SK-N-MC (cell line): ENCODE results near the gene OBSCN.

Source experiments
- EZH2 ChIP-seq: fragments of 200-600 bp; sonication (generic); IDR thresholded peaks from one replicate; pipeline ENCODE4 v1.6.1; 2017; ENCODE audit warnings: antibody characterized with exemption
- FOXP2 ChIP-seq: optimal IDR thresholded peaks from 2 replicates; pipeline ENCODE3; 2011; ENCODE audit warnings: mild to moderate bottlenecking, moderate library complexity; ENCODE audit not compliant: insufficient read depth; ENCODE audit errors: extremely low read length, control extremely low read depth
- POLR2AphosphoS5 ChIP-seq: IDR thresholded peaks from 2 replicates; pipeline ENCODE4 v1.6.1; 2012; ENCODE audit warnings: mild to moderate bottlenecking, low read depth, low read length, borderline replicate concordance

DNA sequence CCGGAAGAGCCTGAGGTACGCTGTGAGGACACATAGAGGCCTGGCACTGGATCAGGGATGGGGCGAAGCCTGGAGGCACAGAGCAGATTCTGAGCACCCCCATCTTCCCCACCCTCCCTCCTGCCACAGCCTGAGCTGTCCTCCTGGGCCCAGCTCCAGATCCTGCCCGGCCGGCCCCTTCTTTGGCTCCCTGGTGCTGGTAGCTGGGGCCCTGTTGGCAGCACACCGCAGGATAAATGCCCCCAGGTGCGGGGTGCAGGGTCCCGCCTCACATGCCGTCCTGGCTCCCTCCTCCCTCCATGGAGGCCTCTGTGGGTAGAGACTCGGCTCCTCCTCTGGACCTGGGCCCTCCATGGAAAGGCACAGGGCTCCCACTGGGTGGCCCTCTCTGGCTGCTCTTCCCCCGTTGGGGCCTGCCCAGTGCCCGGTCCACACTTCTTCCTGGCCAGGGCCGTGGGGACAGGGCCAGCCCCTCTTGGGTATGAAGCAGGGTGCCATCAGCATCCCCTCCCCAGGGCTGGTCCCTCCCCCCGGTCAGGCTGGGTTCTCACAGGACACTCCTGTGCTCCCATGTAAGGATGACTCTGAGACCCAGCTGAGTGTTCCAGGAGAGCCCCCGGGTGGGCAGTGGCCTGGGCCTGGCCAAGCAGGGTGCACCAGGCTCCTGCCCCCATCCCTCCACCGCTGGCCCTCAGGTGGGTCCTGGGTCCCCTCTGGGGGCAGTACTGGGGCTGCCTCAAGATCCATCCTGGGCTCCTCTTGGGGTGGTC lies 1.1 kb upstream of the OBSCN start:
- no peak for TF ChIP-seq POLR2AphosphoS5
- no peak for TF ChIP-seq EZH2
- no peak for TF ChIP-seq FOXP2
